ENCODE results near the gene WDR82.

Gene WDR82

DNA sequence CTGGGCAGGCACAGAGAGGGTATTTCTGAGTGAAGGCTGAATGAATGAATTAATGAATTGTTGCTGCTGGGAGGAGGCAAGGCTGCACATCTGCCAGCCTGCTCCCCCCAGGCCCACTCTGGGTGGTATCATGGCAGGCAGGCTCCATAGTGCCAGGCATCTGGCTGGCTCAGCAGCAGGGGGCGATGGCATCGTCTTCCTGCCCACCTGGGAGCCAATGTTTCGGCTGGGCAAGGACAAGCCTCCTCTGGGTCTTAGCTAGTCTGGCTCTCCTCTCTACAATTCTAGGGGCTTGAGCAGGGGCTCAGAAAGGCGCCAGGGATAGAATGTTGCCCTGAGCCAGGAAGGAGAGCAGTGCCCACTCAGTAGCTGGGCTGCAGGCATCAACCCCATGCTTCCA, 51.3 kb downstream of the WDR82 start:
- no peak for DNase-seq (ENCODE audit: extremely low read depth in 1 of 2, low read depth in 1 of 2)

DNA sequence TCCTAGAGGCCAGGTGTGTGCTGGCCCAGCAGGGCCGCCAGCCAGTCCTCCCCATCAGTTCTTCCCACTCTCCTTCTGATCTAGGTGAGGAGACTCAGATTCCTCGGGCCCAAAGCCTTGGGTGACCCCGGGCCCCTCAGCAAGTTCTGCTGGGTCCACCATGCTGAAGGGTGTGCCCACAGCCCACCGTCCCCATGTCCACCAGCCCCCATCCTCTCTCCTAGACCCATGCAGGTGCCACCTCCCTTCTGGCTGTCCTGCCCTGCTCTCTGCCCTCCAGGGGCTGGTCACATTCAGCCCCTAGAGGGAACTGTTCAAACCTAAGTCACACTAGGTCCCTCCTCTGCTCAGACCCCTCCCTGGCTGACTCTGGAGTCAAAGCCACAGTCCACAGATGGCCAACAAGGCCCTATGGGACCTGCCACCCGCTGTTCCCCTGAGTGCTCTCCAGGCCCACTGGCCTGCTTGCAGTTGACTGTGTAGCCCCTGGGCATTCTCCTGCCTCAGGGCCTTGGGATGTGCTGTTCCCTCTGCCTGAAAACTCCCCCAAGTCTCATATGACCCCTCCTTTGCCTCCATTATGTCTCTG, 52.1 kb downstream of the WDR82 start:
- no peak for DNase-seq (ENCODE audit: extremely low read depth in 1 of 2, low read depth in 1 of 2)

DNA sequence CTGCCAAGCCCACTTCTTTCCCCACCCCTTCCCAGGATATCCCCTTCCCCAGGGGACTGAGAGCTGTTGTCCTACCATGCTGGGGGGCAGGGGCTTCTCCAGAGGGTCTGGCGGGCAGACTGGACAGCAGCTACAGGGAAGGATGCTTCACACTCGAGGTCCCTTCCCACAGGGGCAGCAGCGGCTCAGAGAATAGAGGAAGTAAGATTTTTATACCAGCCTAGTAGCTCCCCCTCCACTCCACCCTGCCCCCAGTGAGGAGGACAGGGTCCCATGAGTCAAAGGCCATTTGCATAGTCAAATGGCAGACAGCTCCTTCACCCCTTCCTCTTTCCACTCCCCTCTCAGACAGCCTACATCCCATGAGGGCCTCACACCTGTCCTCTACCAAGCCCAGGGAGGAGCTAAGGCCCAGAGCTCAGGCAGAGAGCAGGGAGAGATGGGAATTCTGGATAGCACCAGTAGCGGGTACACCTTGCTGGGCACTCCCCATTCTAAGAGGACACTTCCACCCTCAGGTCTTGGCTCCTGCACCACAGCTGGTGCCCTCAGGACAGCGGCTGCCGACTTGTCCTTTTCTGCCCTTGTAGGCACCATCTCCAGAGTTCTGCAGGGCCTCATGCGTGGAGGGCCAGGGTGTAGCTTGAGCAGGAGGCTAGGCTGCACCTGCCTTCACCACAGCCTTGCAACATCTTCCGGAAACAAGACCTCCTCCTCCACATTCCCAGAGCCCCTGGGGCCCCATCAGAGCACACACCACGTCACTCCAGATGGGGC, 52.8 kb downstream of the WDR82 start, which contains the start of gene TLR9:
TSS of gene TLR9 (minus strand) at position 194 of the 777 bp plus-strand sequence. CDS start at position 78, 116 bp downstream.
- no peak for DNase-seq (ENCODE audit: extremely low read depth in 1 of 2, low read depth in 1 of 2)

DNA sequence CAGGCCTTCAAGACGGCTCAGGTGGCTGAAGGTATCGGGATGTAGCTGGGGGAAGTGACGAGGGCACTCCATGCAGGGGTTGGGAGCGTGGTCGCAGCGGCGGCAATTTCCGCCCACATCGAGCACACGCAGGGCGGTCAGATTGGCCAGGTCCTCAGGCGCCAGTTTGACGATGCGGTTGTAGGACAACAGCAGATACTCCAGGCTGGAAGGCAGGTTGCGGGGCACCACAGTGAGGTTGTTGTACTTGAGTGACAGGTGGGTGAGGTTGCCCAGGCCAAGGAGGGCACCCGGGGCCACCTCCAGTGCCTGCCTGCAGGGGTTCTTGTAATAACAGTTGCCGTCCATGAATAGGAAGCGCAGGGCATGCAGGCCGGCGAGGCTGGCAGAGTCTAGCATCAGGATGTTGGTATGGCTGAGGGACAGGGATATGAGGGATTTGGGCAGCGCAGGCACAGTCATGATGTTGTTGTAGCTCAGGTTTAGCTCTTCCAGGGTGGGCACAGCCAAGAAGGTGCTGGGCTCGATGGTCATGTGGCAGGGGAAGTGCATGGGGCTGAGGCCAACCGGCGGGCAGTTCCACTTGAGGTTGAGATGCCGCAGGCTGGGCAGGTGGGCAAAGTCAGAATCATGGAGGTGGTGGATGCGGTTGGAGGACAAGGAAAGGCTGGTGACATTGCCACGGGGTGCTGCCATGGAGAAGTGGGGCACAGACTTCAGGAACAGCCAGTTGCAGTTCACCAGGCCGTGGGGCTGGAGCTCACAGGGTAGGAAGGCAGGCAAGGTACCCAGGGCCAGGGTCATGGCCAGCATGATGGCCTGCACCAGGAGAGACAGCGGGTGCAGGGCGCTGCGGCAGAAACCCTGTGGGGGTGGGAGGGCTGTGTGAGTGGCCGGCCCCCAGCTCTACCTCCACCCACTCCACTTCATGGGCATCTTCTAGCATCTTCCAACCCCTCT, 54.7 kb downstream of the WDR82 start:
- DNase-seq (ENCODE audit: extremely low read depth in 1 of 2, low read depth in 1 of 2): no peak

DNA sequence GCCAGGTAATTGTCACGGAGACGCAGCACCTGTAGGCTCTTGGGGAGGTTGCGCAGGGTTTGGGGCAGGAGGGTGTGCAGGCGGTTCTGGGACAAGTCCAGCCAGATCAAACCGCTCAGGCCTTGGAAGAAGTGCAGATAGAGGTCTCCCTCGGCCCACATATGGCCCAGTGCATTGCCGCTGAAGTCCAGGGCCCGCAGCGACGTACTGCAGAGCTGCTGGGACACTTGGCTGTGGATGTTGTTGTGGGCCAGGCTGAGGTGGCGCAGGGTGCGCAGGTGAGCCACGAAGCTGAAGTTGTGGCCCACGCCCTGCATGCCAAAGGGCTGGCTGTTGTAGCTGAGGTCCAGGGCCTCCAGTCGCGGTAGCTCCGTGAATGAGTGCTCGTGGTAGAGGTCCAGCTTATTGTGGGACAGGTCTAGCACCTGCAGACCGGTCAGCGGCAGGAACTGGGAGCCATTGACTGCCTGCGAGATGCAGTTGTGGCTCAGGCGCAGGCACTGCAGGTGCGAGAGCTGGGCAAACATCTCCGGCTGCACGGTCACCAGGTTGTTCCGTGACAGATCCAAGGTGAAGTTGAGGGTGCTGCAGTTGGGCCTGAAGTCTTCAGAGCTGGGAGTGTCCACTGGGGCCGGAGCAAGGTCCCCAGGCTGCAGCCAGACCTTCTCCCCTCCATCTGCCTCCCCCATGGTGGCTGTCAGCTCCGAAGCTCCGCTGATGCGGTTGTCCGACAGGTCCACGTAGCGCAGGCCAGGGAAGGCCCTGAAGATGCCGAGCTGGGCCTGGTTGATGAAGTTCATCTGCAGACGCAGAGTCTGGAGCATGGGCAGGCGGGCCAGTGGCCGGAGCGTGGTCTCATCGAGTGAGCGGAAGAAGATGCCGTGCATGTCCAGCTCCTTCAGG, 55.9 kb downstream of the WDR82 start:
- DNase-seq (ENCODE audit: extremely low read depth in 1 of 2, low read depth in 1 of 2): no peak

DNA sequence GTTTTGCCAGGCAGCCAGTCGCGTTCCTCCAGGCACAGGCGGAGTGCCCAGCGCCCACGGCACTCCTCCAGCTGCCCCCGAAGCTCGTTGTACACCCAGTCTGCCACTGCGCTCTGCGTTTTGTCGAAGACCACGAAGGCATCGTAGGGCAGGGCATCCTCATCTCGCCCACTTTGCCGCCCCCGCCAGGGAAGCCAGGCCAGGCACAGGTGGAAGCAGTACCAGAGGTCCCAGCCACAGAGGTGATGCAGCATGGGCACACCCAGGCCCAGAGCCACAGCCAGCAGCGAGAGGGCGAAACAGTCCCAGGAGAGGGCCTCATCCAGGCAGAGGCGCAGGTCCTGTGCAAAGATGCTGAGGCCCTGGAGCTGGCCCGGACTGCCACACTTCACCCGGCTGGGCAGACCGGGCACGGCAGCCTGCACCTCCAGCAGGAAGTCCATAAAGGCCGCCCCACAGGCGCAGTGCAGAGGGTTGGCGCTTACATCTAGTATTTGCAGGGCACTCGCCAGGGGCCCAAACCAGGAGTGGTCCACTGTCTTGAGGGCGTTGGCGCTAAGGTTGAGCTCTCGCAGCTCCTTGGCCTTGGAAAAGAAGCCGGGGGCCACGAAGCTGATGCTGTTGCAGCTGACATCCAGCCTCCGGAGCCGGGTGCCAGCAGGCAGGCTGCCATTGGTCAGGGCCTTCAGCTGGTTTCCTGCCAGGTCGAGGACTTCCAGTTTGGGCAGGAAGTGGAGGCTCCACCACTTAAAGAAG, 56.7 kb downstream of the WDR82 start:
- no peak for DNase-seq (ENCODE audit: extremely low read depth in 1 of 2, low read depth in 1 of 2)

DNA sequence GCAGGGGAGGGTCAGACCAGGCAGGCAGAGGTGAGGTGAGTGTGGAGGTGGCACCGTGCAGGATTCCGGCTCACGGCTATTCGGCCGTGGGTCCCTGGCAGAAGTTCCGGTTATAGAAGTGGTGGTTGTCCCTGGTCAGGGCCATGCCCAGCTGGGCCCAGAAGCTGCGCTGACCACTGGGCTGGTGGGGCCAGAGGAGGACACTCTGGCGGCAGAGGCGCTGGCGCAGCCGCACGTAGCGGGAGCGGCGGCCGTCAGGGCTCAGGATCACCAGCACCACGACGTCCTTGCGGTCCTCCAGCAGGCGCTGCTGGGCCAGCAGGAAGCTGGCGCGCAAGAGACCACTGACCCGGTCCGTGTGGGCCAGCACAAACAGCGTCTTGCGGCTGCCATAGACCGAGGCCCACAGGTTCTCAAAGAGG, 57.3 kb downstream of the WDR82 start:
- DNase-seq (ENCODE audit: extremely low read depth in 1 of 2, low read depth in 1 of 2): no peak

DNA sequence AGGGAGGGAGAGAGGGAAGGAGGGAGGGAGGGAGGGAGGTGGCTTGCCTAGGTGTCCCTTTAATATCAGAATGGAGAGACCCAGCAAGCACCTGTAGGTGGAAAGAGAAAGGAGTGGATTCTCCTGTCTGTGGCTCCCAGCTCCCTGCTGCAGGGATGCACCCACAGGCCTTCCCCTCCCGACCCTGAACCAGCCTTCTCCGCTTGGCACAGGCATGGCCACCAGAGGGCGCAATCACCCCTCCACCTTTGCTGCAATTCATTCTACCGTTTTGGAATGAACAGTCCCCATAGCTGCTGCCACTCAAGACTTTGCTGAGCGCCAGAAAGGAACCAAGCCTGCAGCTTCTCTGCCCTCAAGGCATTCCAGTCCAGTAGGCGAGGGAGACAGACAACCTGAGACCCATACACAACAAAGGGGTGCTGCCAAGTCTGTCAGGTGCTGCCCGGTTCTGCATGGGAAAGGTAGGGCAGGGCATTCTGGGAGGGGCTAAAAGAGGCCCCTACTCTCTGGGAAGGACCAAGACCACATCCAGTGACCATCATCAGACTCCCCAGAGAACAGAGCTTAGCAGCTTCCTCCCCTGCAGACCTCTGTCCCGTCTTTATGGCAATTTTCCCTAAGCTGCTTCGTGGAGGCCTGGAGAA, 57.9 kb downstream of the WDR82 start:
- peak; percentile 82 to 83 for DNase-seq (ENCODE audit: extremely low read depth in 1 of 2, low read depth in 1 of 2)

DNA sequence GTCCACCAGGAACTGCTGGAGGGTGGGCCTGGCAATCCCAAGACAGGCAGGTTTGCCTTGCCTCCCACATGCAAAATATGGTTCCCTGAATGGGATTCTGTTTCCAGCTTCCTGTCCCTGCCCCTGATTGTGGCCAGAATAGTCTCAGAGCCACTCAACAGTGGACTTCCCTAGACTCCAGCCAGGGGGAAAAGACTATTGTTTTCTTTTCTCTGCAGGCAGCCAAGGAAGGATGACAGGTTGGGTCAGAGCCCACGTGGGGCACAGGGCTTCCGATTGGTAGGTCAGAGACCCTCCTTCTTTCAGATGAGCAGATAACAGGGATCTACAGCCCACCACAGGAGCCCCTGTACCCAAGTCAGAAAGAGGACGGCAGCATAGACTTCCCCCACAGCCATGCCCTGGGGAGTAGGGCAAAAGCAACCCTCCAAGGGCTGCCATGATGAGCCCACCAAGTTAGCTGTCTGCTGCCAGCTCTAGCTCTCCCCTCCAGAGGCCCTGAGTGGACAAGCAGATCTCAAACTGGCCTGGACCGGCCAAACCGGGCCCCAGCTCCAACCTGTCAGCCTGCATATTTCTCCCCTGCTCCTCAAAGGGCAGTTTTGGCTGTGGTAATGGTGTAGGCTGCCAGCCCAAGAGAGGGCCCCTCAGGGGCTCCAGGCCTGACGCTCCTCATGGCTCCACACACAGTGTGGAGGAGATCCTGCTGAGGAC, 59.4 kb downstream of the WDR82 start:
- no peak for DNase-seq (ENCODE audit: extremely low read depth in 1 of 2, low read depth in 1 of 2)

DNA sequence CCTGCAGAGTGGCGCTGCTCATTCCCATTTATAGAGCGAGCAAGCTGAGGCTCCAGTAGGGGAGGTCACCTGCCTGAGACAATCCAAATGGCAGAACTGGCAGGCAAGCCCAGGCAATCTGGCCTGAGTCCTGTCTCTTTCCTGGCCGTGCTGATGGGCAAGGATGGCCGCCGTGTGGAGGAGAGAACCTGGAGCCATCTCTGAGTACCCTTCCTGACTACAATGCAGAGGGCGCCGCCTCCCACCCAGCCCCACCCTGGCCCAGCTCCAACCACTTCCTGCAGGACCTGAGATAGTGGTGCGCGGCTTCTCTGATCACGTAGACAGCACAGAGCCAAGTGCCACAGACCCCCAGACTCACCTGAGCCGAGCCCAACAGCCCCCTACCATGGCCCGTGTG, 60.0 kb downstream of the WDR82 start:
- DNase-seq (ENCODE audit: extremely low read depth in 1 of 2, low read depth in 1 of 2): no peak

DNA sequence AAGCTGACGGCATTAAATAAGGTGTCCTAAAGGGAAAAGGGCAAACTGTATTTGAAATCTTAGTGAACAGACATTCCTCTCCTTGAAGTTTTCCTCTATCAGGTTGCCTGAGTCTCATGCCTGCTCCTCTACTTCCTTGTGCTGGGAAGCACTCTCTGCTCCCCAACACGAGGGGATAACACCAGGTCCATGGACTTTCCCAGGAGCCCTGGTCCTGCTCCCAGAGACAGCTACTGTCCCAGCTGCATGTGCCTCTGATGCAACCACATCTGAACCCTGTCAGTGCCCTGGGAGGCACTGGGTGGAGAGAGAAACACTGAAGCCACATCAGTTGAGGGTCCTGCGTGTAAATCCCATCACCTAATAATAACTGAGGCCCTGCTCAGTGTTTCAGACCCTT, 60.4 kb downstream of the WDR82 start:
- DNase-seq (ENCODE audit: extremely low read depth in 1 of 2, low read depth in 1 of 2): no peak

DNA sequence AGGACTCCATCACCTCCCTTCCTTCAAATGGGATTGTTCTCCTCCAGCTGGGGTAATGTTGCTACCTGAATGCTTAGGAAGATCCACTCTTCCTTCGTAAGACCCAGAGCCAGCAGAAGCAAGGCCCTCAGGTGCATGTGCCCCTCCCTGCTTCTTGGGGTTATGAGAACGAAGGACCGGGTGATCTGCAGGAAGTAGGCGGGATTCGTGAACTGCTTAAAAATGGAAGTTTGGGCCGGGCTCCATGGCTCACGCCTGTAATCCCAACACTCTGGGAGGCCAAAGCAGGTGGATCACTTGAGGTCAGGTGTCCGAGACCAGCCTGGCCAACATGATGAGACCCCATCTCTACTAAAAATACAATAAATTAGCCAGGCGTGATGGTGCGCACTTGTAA, 61.0 kb downstream of the WDR82 start:
- DNase-seq (ENCODE audit: extremely low read depth in 1 of 2, low read depth in 1 of 2): no peak

DNA sequence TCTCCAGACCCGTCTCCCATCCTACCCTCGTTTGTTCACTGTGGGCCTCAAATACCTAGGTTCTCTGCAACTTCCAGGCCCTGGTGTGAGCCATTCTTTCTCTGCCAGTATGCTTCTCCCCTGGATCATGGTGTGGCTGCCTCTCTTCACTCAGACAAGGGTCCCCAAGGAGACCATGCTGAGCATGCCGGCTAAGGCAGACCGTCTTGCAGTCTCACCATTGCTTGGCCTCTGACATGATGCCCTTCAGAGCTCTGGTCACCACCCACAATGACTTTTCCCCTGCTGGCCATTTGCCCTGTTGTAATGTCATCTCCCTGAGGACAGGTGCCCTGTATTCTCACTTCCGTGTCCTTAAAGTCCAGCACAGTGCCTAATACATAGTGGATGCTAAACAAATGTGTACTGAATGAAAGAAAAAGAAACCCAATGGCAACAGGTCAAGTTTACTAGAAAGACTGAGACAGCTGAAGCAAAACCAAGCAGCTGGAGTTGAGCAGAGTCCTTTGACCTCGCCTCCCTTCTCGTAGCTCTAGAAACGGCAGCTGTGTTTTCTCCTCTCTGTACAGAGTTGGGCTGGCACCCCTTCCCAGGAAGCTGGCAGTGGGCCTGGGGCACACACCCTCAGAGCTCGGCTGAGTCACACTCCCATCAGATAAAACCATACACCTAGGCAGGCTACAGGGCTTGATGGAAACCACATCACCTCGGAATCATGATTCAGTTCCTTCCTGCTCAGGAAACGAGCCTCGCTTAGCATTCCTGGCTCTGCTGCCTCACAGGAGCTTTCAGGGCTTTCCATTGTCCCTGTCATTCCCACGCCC, 61.7 kb downstream of the WDR82 start:
- peak; percentile 39 to 54 for DNase-seq (ENCODE audit: extremely low read depth in 1 of 2, low read depth in 1 of 2)

DNA sequence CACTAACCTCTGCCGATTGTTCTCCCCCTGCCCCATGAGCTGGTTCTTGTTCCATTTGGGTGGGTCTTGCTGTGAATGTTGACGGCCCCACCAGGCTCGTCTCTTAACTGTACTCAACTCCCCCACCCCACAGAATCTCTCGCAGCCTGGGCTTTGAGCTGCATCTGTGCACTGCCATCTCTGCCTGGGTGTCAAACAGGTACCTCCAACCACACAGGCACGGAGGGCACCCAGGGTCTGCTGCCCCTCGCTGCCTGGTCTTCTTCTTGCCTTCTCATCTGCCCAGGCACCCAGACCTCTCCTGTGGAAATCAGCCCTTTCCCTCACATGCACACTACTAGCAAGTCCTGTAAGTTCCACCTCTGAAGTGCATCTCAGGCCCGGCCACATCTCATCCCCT, 63.1 kb downstream of the WDR82 start:
- no peak for DNase-seq (ENCODE audit: extremely low read depth in 1 of 2, low read depth in 1 of 2)

DNA sequence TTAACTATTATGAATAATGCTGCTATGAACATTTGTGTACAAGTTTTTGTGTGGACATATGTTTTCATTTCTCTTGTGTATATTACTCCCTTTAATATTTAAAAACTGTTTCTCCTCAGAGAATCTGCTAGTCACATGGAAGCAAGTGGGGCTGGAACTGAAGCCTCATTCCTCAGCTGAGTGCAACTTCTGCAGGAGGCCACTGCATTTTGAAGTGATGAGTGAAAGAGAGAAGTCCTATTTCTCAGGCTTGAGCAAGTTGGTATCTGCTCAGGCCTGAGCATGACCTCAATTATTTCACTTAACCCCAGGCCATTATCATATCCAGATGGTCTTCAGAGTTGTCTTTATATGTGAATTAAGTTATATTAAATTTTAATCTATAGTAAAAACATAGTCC, 64.5 kb downstream of the WDR82 start:
- no peak for DNase-seq (ENCODE audit: extremely low read depth in 1 of 2, low read depth in 1 of 2)

DNA sequence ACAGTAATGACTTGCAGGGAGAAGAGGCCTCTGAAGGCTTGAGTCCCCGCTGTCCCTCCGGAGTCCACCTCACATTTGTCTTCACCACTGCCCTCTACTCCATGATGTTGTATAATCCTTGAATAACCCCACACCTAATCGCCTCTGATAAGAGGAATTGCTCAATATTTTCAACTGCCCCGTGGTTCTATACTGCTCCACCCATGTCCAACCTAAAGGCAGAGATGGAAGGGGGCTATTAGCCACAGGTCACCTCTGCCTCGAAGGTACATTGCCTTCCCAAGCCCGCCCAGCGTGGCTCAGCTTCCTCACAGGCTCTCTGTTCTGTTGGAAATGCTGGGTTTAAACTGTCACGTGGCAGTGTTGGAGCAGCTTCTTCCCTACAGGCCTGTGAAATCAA, 65.4 kb downstream of the WDR82 start:
- no peak for DNase-seq (ENCODE audit: extremely low read depth in 1 of 2, low read depth in 1 of 2)

DNA sequence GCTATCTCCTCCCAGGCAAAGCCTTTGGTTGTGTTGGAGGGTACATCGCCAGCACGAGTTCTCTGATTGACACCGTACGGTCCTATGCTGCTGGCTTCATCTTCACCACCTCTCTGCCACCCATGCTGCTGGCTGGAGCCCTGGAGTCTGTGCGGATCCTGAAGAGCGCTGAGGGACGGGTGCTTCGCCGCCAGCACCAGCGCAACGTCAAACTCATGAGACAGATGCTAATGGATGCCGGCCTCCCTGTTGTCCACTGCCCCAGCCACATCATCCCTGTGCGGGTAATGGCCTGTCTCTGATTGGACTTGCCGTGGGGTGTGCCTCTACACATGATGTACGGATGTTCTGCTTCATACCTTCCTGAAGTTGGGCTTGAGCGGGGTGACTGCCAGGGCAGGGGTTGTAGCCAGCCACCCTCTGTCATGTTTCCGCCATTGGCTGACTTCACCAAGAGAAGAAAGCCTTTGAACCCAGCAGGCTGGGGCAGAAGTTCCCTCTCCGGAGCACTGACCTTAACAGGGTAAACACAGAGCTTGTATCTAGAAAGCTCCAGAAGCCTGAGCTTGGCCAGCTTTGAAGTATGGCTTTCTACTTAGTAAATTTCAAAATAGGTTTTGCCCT, 67.1 kb downstream of the WDR82 start:
- no peak for DNase-seq (ENCODE audit: extremely low read depth in 1 of 2, low read depth in 1 of 2)

All from activated CD8-positive, alpha-beta memory T cell treated with anti-CD3 and anti-CD28 coated beads for 1 hour (primary cell).